22Rv1 (cell line): Measurements from ENCODE around the gene RAMACL.
"Not testable (repeated sequence)": the region's sequence is repeated elsewhere in the genome, so short reads cannot be mapped to it uniquely, and the experiment has no call there.

ENCODE experiments used
- ZFX ChIP-seq: fragments of 450-650 bp; IDR thresholded peaks from 2 replicates; pipeline ENCODE4 v1.6.1; 2017; ENCODE audit warnings: antibody characterized with exemption, borderline replicate concordance
- TF ChIP-seq, protein P1 (sequence below): fragments of 450-650 bp; IDR thresholded peaks from 2 replicates; pipeline ENCODE4 v1.5.1; 2017; ENCODE audit warnings: mild to moderate bottlenecking

DNA sequence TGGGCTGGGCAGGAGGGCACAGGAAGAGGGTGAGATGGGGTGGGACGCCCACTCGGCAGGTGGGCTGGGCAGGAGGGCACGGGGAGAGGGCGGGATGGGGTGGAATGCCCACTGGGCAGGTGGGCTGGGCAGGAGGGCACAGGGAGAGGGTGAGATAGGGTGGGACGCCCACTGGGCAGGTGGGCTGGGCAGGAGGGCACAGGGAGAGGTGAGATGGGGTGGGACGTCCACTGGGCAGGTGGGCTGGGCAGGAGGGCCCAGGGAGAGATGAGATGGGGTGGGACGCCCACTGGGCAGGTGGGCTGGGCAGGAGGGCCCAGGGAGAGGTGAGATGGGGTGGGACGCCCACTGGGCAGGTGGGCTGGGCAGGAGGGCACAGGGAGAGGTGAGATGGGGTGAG is 4.7 kb downstream of the RAMACL start:
- TF ChIP-seq, protein P1, sequence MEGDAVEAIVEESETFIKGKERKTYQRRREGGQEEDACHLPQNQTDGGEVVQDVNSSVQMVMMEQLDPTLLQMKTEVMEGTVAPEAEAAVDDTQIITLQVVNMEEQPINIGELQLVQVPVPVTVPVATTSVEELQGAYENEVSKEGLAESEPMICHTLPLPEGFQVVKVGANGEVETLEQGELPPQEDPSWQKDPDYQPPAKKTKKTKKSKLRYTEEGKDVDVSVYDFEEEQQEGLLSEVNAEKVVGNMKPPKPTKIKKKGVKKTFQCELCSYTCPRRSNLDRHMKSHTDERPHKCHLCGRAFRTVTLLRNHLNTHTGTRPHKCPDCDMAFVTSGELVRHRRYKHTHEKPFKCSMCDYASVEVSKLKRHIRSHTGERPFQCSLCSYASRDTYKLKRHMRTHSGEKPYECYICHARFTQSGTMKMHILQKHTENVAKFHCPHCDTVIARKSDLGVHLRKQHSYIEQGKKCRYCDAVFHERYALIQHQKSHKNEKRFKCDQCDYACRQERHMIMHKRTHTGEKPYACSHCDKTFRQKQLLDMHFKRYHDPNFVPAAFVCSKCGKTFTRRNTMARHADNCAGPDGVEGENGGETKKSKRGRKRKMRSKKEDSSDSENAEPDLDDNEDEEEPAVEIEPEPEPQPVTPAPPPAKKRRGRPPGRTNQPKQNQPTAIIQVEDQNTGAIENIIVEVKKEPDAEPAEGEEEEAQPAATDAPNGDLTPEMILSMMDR: not testable (repeated sequence)
- not testable (repeated sequence) for TF ChIP-seq ZFX
